Pancreas (tissue), 10 donors: ENCODE data around the gene TMC5. TPM values are rescaled to one million over a fixed set of nuclear protein-coding genes. Genes with fewer than 3 reads are reported as not detected.

Source experiments
- ATAC-seq, 4 donors: fragments of 200-7000 bp; cut with Tn5 transposase; one replicate each; pipeline versions ENCODE4 v1.8.0 to v1.9.1; 2020; ENCODE audit warnings: mild to moderate bottlenecking in 4 of 4, moderate library complexity in 4 of 4
- DNase-seq, 6 donors: peaks; one replicate each; pipeline ENCODE4 v3.0.0-alpha.2; 2020
- FAIRE-seq: peaks from 2 replicates; lab custom pipeline; 2012; peaks lifted over from hg19 to GRCh38; lab: Jason Lieb, UNC
- H3K27ac ChIP-seq, 4 donors: fragments of 200-600 bp; sonication (generic); 1 replicate in 3 of 4; 2 replicates in 1 of 4; pipeline versions ENCODE4 v1.5.0 to v1.8.0; 2020
- H3K27me3 ChIP-seq, 4 donors: fragments of 200-600 bp; one replicate each; pipeline ENCODE4 v1.8.0; 2021
- H3K36me3 ChIP-seq, 3 donors: fragments of 200-600 bp; sonication (generic) in 1 of 3; one replicate each; pipeline versions ENCODE4 v1.5.0 to v1.8.0; 2020 to 2021
- H3K4me1 ChIP-seq, 3 donors: fragments of 200-600 bp; one replicate each; pipeline ENCODE4 v1.8.0; 2021
- H3K4me3 ChIP-seq, 4 donors: fragments of 200-600 bp; sonication (generic) in 2 of 4; one replicate each; pipeline versions ENCODE4 v1.5.0 to v1.8.0; 2020 to 2021
- H3K9me3 ChIP-seq, 4 donors: fragments of 200-600 bp; one replicate each; pipeline ENCODE4 v1.8.0; 2021
- CTCF ChIP-seq, 4 donors: fragments of 200-600 bp; sonication (generic) in 3 of 4; IDR thresholded peaks; one replicate each; pipeline versions ENCODE4 v1.5.0 to v1.8.0; 2021; ENCODE audit warnings: antibody characterized with exemption in 4 of 4
- whole genome bisulfite sequencing, 2 donors: extraction: QIAGEN DNeasy Blood & Tissue Kit; methylation state at CpG; one replicate each; pipeline ENCODE4 v1.1.7; 2013; 5-methylcytosine and 5-hydroxymethylcytosine counted together
- intact Hi-C, 3 donors: fragments of 100-400 bp; cut with DNase I; formaldehyde crosslinking; loops; one replicate each; pipeline versions ENCODE4 v1.11.1 to v1.14.2; 2022
- polyA plus RNA-seq, 2 donors: library from polyadenylated mRNA; stranded (reverse); fragments of 200-250 nt; gene quantifications; one replicate each; pipeline ENCODE4 v1.2.3, GENCODE V29; 2013
- total RNA-seq, 6 donors: library from RNA; stranded (reverse); fragmentation: NEBNext Ultra II Directional in 4 of 6; extraction: Animal tissue kit (Norgen Biotek cat#: 25700) in 4 of 6; gene quantifications; one replicate each; pipeline versions ENCODE4 v1.2.1 to v1.2.4, GENCODE V29; 2021 to 2023
- donor health status: healthy with polysubstance abuse.
- donor health status: DM: no; HTN: no; CAD: no; lungs with moderate emphysema.
- donor health status: DM: no; HTN: no; CAD: no.
- donor health status: control.
- donor health status: control.
- donor health status: Bipolar disorder and iron deficiency.
- donor health status: DM: yes; HTN: yes; CAD: no.
- donor health status: DM: no; HTN: no; CAD: no.
- donor health status: DM: no; HTN: no; CAD: no.
- donor health status: DM: yes; HTN: yes; CAD: no.

The TMC5 gene
- total and polyA plus RNA-seq, 8 donors = 1.3 to 24.8 (median 5.3) TPM

- intact Hi-C loops = loop anchor here in 1 of 3 donors (10.0 kb wide), 1 partner anchor 123 kb away; no protein-coding TSS in a partner anchor
- DNase-seq (peak in 2 of 6 donors; percentile 28 to 35), ATAC-seq (peak; percentile 53 to 89 (median 81)), FAIRE-seq (no peak)
- H3K4me1 ChIP-seq = peaks cover 0 to 18% (median 9%) of the 10 kb centered on the region in 3 donors
- H3K9me3 ChIP-seq = no peaks in the 10 kb centered on the region
- 17 to 22% methylated on average over 2 of the region's 2 CpGs for WGBS, 2 donors
- no peaks in the 10 kb centered on the region for H3K36me3 ChIP-seq
- no peak overlapping the region for H3K4me3 ChIP-seq
- H3K27ac ChIP-seq = peak overlapping the region in 2 of 4 donors; percentile 42 to 47
- no peaks in the 10 kb centered on the region for H3K27me3 ChIP-seq
- TF ChIP-seq CTCF (IDR thresholded peaks at IDR 0.05) = no peak
Observed at GRCh38 chr16:19382084-19382801, 35.4 kb upstream of the TMC5 start.

- peak; percentile 14 to 29 (median 22) for ATAC-seq
- peaks cover 0 to 18% (median 9%) of the 10 kb centered on the region in 3 donors for H3K4me1 ChIP-seq
Observed at GRCh38 chr16:19382887-19383816, 34.5 kb upstream of the TMC5 start.

GRCh38 chr16:19384656-19385055, 33.0 kb upstream of the TMC5 start:
- no peaks in the 10 kb centered on the region for H3K27me3 ChIP-seq
- FAIRE-seq (no peak), DNase-seq (peak; percentile 65 to 81 (median 74)), ATAC-seq (peak; percentile 68 to 78 (median 74))
- TF ChIP-seq CTCF (IDR thresholded peaks at IDR 0.05) = no peak
- no peaks in the 10 kb centered on the region for H3K9me3 ChIP-seq
- 0 to 5% methylated on average over 2 of the region's 2 CpGs for WGBS, 2 donors
- peaks cover 0 to 18% (median 9%) of the 10 kb centered on the region in 3 donors for H3K4me1 ChIP-seq
- no peaks in the 10 kb centered on the region for H3K36me3 ChIP-seq
- H3K27ac ChIP-seq = peak overlapping the region in 1 of 4 donors; percentile 23
- no peak overlapping the region for H3K4me3 ChIP-seq
- intact Hi-C loops = loop anchor here in 2 of 3 donors (5.0 to 10.0 kb wide), 2 partner anchors 118 to 120 kb away; no protein-coding TSS in a partner anchor

More at GRCh38 chr16:19382887-19383816, 34.5 kb upstream of the TMC5 start:
- no peak for TF ChIP-seq CTCF (IDR thresholded peaks at IDR 0.05)
- Histone ChIP-seq H3K27ac (peak overlapping the region in 2 of 4 donors; percentile 42 to 47), H3K4me3 (no peak overlapping the region), H3K36me3 (no peaks in the 10 kb centered on the region), H3K27me3 (no peaks in the 10 kb centered on the region), H3K9me3 (no peaks in the 10 kb centered on the region)
- DNase-seq (peak in 4 of 6 donors; percentile 22 to 79 (median 51)), FAIRE-seq (no peak)
- intact Hi-C loops = loop anchor here in 1 of 3 donors (10.0 kb wide), 1 partner anchor 122 kb away; no protein-coding TSS in a partner anchor
- WGBS, 2 donors = 61 to 62% methylated on average over 20 of the region's 20 CpGs

GRCh38 chr16:19386525-19386924, 31.2 kb upstream of the TMC5 start:
- Histone ChIP-seq H3K36me3 (no peaks in the 10 kb centered on the region), H3K4me3 (no peak overlapping the region), H3K9me3 (no peaks in the 10 kb centered on the region), H3K4me1 (peaks cover 0 to 13% (median 9%) of the 10 kb centered on the region in 3 donors), H3K27ac (no peak overlapping the region), H3K27me3 (no peaks in the 10 kb centered on the region)
- FAIRE-seq = no peak
- WGBS, 2 donors = 77 to 80% methylated on average over 1 of the region's 1 CpG
- no peak for ATAC-seq
- intact Hi-C loops = loop anchor here in 2 of 3 donors (5.0 to 10.0 kb wide), 2 partner anchors 116 to 118 kb away; no protein-coding TSS in a partner anchor
- no peak for TF ChIP-seq CTCF (IDR thresholded peaks at IDR 0.05)
- DNase-seq = no peak
